Measurements from ENCODE around the gene DIAPH2.

Gene DIAPH2

DNA sequence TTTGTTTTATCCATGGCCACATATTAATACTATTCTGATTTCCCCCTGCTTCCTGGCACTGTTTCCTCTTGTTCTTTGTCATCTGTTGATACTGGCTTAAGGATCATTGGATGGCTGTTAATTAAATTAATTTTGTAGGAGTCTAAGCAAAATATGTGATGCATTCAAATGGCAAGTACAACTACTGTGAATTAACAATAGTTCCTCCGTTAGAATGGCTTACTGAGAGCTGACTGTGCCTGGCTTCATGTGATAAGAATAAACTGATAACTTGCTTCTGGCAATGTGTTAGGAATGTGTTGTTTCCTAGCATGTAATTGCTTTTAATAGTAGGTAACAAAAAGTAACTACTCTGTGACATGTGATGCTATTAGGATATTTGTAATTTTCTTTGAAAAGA lies 297.5 kb downstream of the DIAPH2 start:
- DNase-seq: no peak

DNA sequence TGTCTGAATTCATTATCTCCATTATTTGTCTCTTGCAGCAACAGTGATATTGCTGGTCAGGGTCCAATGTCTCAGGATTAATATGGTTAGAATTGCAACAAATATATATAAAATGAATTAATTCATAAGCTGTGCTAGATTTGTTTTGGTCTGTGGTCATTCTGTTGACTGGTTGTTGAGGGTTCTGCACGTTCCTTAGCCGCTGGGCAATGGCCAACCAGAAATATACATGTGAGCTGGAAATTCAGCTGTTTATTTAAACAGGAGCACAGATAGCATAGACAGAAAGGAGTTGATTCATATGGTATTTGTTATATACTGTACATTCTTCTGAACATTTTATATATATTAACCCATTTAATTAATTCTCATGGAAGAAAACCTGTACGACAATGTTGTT lies 299.9 kb downstream of the DIAPH2 start:
- no peak for DNase-seq

DNA sequence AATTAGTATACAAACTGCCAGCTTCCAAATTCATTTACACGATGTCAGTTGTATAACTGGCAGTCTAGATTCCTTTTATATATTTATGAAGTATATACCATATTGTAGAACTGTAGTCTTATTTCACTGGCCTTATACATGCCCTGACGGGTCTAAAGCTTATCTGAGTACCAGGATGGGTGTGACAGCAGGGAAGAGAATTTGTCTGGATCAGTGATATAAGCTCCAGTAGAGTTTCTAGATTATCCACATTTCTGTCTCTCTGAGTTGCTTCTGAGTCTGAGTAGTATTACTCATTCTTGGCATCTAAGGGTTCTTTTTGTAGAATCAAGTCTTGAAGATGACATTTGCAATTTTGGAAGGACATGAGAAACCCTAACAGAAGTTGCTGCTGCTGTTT lies 300.4 kb downstream of the DIAPH2 start:
- no peak for DNase-seq

DNA sequence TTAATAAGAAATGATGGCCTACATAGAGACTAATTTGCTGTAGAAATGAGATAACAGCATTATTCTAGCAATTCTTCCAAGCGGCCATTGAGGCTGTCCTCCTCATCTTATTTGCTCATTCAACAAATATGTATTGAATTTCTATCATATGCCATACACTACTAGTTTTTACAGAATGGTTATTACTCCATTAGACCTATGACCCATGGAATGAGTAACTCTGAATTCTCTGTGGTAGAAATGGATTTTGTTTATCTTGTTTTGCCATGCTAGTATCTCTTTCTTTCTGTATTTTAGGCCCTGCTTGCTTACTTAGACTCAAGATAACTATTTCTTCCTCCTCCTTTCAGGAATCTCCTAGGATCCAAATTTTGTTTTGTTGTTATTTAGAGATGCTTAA lies 302.6 kb downstream of the DIAPH2 start:
- no peak for DNase-seq

DNA sequence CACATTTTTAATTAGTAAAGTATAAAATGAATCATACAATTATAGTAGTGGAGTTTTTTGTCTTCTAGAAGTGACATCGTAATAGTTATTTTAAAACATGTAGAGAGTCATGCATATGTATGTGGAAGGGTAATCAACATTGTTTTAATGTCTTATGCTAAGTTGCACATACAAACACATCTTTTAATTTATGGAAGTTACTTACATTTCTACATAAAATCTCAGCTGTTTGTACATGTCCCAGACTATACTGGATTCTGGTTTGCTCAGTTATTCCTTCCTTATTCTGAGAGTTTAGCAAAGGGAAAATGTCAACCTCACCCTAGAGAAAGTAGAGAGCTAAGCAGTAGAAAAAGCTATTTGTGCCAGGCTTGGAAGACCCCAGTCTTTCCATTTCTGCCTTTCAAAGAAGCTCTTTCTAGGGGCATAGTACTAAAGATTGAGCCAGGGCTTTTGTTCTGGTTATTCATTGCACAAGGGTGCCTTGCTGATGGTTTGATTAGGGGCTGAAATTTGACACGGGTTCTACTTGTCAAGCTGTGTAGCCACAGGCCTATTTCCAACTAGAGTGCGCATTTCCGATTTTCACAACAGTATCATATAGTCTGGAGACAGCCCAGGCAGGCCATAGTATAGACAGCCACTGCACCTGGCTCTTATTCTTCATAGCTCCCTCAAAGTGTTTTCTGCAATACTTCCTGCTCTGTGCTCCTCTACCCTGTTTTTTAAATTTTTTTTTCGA lies 305.4 kb downstream of the DIAPH2 start:
- no peak for DNase-seq

DNA sequence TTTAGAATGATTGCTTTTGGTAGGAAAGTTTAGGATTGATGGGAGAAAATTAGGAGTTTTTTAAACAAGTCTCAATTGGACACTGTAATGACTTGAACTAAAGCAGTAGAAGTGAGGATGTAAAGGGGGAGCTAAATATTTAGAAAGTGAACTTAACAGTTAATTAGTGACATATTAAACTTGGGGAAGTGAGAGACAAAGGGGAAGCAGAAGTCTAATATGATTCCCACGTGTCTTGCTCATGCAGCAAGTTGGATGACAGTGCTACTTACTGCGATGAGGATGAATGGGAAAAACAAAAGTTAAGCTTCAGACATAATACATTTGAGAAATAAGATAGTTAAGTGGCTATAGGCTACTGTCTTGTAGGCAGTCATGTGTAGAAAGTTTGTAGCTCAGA lies 309.5 kb downstream of the DIAPH2 start:
- DNase-seq: no peak

DNA sequence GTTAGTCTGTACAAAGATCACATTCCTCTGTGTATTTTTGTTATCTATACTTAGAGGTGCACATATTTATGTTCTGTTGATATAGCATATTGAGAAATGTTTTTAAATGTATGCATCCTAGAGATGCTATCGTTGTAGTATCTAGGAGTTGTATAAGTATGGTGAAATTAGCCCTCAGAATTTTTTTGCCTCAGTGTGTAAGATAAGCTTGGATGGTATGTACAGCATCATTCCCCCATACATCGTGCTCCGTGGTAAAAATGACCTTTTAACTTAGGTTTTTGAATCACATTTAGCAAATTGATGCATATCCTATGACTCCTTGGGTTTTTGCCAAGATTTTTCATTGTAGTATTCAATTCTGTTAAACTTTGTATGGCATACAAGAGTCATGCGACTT lies 312.6 kb downstream of the DIAPH2 start:
- no peak for DNase-seq

DNA sequence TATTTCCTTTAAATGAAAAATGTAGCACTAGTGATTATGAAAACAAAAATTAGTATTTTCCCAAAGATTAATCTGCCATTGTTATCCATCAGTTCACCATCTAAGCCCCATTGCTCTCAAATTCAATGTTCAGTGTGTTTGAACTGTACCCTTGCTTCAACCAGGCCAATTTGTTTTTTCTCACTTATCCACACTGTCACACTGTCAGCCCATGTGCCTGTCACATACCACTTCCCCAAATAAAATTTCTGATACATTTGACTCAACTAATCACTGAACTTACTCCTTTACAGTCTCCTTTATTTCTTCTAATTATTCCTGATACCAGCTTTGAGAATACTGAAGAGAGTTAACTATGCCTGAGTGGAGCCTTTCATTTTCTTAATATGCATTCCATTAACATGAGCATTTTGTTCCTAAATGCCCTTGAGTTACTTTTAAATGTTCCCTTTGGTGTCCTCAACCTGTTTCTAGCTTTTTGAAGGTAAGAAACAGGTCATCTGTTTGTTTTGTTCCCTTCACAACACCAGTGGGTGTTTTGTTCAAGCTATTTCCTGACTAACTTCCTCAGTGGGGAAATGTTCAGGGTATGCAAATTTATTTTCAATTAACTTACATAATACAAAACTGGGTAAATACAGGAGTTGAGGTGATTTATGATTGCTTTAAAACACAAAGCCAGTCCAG lies 316.2 kb downstream of the DIAPH2 start:
- DNase-seq: no peak

DNA sequence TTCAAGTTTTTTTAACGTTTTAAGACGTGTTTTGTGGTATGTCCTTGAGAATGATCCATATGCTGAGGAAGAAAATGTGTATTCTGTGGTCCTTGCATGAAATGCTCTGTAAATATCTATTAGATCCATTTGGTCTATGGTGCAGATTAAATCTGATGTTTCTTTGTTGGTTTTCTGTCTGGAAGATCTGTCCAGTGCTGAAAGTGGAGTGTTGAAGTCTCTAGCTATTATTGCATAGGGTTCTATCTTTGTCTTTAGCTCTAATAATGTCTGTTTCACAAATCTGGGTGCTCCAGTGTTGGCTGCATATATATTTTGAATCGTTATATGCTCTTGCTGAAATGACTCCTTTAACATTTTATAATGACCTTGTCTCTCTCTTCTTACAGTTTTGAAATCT lies 321.5 kb downstream of the DIAPH2 start:
- no peak for DNase-seq

DNA sequence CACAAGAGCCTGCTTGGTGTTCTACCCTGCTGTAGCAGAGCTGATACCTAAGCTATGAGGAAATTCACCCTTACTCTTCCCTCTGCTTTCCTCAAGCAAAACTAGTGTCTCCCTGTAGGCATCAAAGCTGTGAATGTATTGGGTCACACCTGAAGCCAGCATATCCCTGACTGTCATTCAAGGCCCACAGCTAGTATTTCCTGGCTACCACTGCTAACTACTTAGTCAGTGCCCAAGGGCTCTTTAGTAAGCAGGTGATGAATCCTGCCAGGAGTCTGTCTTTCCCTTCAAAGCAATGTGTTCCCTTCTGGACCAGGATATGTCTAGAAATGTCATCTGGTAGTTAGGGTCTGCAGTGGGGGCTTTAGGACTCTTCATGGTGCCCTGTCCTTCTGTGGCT lies 324.7 kb downstream of the DIAPH2 start:
- no peak for DNase-seq

DNA sequence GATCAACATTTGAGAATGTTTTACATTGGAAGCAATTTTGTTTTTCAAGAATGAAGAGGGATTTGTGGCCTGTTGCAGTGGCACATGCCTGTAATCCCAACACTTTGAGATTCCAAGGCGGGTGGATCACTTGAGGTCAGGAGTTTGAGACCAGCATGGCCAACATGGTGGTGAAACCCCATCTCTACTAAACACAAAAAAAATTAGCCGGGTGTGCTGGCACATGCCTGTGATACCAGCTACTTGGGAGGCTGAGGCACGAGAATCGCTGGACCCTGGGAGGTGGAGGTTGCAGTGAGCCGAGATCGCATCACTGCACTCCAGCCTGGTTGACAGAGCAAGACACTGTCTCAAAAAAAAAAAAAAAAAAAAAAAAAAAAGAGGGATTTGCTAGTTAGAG lies 326.9 kb downstream of the DIAPH2 start:
- no peak for DNase-seq

DNA sequence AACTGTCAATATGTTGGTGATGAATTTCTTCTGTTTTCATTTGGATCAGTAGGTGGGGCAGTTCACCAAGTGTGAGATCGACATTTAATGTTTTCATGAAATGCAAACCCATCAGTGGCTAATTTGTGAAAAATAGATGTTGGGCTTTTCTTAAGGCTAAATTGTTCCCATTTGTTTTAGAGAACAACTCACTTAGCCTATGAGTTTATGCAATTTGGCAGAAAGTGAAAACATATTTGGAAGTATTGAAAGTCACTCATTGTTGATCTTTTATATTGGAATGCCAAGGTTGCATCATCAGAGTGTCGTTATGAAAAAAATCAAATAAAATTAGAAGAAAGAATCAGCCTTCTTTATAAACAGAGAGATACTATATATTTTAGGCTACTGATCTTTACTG lies 331.5 kb downstream of the DIAPH2 start:
- DNase-seq: no peak

DNA sequence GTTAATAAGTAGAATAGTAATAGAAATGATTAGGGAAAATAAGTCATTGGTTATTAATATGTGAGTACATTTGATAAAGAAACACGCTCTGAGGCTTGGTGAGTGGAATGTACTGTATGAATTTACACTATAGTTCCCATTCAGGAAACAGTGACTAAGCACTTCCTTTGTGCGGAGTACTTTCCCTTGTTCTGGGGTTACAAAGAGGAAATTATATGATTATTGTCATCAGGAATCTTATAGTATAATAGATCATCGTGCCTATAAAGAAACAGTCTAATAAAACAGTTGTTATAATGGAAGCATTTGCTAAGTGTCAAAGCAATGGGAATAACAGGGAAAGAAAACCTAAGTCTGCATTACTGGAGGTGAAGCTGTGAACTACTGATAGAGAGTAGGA lies 337.0 kb downstream of the DIAPH2 start:
- no peak for DNase-seq

DNA sequence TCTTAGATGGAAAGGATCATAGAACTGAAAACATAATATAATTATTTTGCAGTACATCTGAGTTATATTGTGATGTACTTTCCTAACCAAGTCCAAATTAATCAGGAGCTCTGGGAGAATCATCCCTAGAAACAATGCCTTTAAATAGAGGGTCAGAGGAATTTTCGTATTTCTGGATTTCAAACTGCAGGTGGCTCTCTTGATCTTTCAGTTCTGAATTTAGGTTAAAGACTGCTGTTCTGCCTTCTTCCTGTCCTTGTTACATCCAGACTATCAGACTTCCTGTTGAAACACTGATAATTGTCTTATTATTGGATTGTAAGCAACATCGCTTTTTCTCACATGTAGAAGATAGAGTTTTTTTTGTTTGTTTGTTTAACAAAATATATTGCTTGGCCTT lies 341.8 kb downstream of the DIAPH2 start:
- DNase-seq: peak; percentile 23

DNA sequence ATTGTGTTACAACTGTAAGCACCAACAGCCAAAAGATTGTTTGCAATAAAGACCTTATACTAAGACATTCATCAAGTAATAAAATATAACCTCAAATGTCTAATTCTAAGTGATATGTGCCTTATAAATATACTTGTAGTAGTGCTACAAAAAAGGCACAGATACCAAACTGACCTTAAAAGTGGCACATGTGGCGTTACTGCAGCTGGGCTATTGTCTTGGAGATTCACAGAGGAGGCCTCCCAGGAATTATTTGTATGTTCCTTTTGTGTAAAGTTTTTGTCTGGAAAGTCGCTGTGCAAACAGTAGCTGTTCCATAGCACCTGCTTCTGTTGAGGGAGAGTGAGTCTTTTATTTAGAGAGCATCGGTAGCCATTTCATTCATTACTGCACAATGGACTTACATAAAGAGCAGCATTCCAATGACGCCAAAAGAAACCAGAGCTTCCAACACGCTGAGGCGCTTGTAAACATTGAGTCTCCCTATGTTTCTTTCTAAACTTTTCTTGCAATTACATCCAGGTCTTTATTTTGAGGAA lies 342.8 kb downstream of the DIAPH2 start:
- peak; percentile 36 for DNase-seq

DNA sequence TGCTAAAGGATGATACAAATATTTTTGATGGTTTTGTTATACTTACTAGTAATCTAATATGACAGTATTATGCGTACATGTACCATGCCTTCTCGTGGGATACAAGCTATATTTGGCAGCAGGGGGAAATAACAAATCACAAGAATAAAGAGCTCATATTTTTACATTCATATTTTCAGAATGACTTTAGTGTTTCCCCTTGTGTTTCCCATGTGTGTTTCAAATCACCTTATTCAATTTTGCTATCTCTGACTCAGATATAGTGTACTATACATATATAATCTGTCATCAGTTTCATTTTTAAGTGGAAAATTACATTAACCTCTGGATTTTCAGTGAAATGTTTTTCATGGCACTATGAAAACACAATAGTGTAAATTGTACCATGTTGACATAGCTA lies 345.8 kb downstream of the DIAPH2 start:
- no peak for DNase-seq

DNA sequence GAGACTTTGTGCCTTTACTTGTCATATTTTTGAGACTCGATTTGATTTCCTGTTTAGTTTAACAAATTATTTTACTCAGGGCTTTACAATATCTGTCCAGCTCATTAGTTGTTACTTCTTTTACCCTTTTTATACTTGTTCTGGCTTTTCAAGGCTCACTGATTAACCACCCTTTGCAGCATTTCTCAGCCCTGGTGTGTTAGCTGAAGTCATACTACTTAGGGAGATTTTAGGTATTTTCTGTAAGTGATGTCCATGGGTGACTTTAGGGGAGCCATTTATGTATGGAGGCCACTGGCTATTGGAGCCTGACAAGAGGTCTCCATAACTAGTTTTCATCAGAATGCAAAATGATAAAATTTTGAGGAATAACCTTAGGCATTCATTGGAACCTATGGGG lies 346.3 kb downstream of the DIAPH2 start:
- DNase-seq: no peak

DNA sequence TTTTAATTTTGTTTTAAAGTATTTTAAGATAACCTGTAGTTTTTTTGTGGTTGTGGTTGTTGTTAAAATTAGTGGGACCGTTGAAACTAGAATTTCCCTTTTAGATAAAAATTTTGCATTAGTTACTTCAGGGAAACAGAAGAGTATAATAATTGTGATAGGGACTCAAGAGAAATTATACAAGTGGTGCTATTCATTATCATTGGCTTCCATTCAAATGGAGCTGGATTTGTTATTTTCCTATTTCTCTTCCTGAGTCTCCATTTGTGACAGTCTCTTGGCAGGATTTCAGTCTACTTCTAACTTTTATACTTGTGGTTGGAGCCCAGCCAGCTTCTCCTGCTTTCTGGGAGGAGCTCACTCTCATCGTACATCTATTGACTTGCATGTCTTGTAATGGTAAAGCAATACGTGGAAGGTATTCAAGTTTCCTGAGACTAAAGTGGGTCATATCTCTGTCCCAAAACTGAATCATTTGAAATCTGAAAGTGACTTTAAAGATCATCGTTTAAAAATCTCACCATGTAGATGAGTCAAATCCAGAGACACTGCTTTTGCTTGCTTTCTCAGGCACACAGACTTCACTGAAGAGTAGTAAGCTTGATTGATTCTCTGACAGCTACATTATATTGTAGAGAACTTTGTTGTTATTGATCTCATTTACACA lies 354.9 kb downstream of the DIAPH2 start:
- no peak for DNase-seq

DNA sequence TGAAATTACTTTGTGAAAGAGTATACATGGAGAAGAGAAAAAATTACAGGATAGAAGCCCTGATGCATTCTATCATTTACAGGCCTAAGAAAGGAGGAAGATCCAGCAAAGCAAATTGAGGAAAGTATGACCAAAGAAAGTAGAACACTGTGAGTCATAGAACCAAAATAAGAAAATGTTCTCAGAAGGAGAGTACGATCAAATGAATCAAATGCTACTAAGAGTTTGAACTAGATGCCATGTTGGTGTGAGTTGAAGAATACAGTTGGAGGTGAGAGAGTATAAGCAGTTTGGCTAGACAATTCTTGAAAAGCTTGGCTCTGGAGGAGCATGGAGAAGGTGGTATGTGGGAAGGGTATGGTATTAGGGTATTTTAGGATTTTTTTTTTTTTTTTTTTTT lies 360.8 kb downstream of the DIAPH2 start:
- DNase-seq: no peak

DNA sequence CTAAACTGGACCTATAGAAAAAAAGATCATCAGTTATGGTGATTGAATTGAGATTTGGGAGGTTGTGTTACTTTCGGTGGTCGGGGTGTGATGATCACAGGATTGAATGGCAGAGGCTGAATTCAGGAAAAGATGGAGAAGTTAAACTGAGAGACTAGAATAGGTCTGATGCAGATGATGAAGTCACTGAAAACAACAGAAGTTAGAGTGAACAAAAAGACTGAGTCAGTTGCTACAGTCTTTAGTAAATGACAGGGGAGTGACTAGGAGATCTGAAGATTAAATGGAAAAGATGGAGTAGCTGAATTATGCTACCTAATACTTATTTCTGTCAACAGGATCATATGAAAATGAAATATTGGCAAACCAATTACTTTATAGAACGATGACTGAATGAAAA lies 362.2 kb downstream of the DIAPH2 start:
- DNase-seq: no peak

DNA sequence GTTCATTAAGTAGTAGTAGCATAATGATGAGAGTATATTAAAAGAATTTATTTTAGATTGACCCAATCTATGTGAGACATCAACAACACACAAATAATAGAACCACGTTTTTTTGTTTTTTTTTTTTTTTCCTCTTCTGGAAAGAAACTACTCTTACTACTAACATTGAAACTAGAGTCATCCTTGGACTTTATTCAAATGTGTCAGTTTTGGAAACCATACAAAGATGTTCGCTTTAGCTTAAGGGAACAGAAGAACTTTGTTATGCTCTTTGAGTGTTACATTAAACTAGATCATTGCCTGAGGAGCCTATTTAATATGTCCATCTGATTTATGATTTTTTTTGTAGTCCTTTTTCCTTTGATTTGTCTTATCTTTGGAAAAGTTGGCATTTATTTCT lies 365.8 kb downstream of the DIAPH2 start:
- no peak for DNase-seq

DNA sequence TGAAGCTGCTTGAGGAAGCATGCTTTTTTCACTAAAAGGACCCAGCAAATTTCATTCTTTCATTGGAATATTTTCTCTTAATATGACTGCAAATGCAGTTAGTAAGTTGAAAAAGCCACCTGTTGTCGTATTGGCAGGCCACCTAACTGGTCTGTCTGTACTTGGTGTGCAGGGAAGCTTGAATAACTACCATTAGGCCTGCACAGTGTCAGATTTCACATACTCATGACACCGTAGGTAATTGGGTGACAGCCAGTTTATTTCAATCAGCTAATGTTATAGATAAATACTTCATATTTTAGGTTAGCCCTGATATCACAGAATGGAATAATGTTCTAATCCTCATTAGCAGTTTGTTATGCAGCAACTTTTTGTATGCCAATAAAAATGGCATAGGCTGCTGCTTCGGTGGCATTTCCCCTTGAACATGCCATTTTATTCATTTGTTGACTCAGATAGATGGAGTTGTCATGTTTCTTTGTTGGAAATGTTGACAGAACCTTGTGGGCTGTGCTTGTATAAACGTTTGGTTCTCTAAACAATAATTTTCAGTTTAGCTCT lies 372.8 kb downstream of the DIAPH2 start:
- peak; percentile 7 for DNase-seq

DNA sequence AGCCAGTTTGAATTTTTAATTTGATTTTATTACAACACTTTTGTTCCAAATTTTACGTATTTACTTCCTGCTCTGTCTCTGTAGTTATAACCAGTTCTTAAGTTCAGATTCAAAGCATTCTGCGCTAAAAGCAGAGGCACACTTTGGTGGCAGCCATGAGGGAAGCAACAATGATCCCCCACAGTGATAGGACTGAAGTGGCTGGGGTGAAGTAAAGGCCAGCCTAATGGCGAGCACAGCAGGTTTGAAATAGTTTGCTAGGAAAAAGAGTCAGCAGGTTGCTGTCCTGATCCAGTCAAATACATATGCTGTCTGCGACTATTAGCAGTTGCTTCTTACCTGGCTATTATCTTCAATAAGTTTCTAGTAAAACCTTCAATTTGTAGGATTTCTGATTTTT lies 375.4 kb downstream of the DIAPH2 start:
- no peak for DNase-seq

DNA sequence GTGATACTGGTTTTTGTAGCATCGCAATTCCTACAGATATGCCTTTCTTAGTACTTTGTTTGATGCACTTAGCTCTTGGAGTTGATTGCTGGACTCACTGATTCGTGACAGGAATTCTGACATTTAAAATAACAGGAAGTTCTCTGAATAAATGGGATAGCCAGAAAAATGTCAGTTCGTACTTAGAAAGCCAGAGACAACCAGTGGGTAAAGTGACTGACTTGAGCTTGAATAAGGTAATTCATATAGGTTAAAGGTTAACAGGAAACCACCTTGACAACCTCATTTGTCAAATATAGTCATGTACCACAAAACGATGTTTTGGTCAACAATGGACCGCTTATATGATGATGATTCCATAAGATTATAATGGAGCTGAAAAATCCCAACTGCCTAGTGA lies 380.4 kb downstream of the DIAPH2 start:
- DNase-seq: no peak
